ENCODE results near the gene SLC4A7. TPM values are rescaled to one million over a fixed set of nuclear protein-coding genes. Genes with fewer than 3 reads are reported as not detected.
"Not testable (repeated sequence)": the region's sequence is repeated elsewhere in the genome, so short reads cannot be mapped to it uniquely, and the experiment has no call there.

Gene SLC4A7
- total RNA-seq, 6 experiments from 2014 or later, result 3.0 to 9.9 (median 5.8) TPM

DNA sequence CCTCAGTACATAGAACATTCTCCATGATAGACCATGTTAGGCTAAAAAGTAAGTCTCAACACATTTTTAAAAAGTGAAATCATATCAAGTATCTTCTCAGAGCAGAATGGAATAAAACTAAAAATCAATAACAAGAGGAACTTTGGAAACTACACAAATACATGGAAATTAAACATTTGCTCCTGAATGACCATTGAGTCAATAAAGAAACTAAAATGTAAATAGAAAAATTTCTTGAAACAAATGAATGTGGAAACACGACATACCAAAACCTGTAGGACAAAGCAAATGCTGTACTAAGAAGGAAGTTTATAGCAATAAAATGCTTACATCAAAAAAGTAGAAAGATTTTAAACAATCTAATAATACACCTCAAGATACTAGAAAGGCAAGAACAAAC lies 148.6 kb downstream of the SLC4A7 start:
- H3K4me3 ChIP-seq, result no peak overlapping the region
- no peak overlapping the region for H3K27ac ChIP-seq
- no peaks in the 10 kb centered on the region for H3K36me3 ChIP-seq
- H3K9me3 ChIP-seq, result no peaks in the 10 kb centered on the region
- peaks cover 0 to 17% (median 0%) of the 10 kb centered on the region in 4 donors for H3K4me1 ChIP-seq
- TF ChIP-seq, protein P1, sequence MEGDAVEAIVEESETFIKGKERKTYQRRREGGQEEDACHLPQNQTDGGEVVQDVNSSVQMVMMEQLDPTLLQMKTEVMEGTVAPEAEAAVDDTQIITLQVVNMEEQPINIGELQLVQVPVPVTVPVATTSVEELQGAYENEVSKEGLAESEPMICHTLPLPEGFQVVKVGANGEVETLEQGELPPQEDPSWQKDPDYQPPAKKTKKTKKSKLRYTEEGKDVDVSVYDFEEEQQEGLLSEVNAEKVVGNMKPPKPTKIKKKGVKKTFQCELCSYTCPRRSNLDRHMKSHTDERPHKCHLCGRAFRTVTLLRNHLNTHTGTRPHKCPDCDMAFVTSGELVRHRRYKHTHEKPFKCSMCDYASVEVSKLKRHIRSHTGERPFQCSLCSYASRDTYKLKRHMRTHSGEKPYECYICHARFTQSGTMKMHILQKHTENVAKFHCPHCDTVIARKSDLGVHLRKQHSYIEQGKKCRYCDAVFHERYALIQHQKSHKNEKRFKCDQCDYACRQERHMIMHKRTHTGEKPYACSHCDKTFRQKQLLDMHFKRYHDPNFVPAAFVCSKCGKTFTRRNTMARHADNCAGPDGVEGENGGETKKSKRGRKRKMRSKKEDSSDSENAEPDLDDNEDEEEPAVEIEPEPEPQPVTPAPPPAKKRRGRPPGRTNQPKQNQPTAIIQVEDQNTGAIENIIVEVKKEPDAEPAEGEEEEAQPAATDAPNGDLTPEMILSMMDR (IDR thresholded peaks at IDR 0.05), result no peak
- TF ChIP-seq POLR2A (IDR thresholded peaks at IDR 0.05), result no peak
- ATAC-seq (peak in 2 of 4 donors; percentile 28 to 60), DNase-seq (no peak)
- intact Hi-C loops (cut with DNase I), result no loop called here
- WGBS (ENCODE audit: insufficient coverage, low coverage, low lambda C conversion rate, missing lambda C conversion rate), result 26% methylated on average over 1 of the region's 1 CpG
- no peaks in the 10 kb centered on the region for H3K27me3 ChIP-seq

DNA sequence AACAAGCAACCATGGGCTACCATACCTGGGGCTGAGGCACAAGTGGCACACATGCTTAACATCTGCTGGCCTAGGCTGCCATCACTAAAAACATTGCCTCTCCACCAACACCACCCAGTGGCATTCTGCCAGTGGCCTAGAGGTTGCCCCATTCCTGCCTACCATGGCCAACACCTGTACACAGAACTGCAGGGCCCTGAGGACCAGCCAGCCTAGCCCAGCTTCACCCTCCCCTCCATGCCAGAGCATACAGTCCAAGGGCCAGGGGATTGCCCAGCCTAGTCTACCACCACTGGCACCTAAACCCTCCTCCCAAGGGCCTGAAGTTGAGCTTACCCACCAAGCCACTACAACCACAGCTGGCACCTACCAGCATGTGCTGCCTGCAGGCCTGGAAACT lies 150.3 kb downstream of the SLC4A7 start:
- Histone ChIP-seq H3K36me3 (no peaks in the 10 kb centered on the region), H3K4me1 (peaks cover 0 to 17% (median 0%) of the 10 kb centered on the region in 4 donors), H3K27me3 (no peaks in the 10 kb centered on the region), H3K27ac (no peak overlapping the region), H3K4me3 (no peak overlapping the region), H3K9me3 (no peaks in the 10 kb centered on the region)
- intact Hi-C loops (cut with DNase I), result no loop called here
- DNase-seq (peak in 2 of 3 donors; percentile 51 to 63), ATAC-seq (peak; percentile 37 to 75 (median 49))
- no peak for TF ChIP-seq POLR2A (IDR thresholded peaks at IDR 0.05)
- TF ChIP-seq, protein P1 (IDR thresholded peaks at IDR 0.05), result no peak

DNA sequence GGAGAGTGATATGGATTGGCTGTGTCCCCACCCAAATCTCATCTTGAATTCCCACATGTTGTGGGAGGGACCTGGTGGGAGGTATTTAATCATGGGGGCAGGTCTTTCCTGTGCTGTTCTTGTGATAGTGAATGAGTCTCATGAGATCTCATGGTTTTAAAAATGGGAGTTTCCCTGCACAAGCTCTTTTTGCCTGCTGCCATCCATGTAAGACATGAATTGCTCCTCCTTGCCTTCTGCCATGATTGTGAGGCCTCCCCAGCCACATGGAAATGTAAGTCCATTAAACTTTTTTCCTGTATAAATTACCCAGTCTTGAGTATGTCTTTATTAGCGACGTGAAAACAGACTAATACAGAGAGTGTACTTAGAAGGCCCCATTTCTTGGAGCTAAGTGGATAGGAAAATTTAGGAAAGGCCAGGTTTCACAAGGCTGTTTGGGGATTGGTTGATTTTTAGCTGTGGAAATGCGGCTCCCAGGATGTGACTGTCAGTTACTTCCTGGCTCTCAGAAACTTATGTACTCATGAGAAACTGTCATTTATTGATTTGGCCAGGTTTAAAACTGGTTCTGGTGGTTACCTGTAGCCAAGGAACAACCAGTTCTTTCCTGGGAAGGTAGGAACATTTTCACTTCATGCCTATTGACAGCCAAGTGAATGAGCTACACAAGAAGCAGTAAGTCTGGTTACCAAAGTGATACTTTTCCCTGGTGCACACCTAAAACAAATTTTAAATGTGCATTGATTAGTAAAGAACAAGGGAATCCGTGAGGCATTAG lies 155.0 kb downstream of the SLC4A7 start:
- intact Hi-C loops (cut with DNase I); H3K9me3 ChIP-seq; H3K27ac ChIP-seq; H3K36me3 ChIP-seq; ATAC-seq; H3K4me1 ChIP-seq; H3K27me3 ChIP-seq; H3K4me3 ChIP-seq; DNase-seq: not testable (repeated sequence)
- WGBS (ENCODE audit: insufficient coverage, low coverage, low lambda C conversion rate, missing lambda C conversion rate), result 84% methylated on average over 4 of the region's 4 CpGs

DNA sequence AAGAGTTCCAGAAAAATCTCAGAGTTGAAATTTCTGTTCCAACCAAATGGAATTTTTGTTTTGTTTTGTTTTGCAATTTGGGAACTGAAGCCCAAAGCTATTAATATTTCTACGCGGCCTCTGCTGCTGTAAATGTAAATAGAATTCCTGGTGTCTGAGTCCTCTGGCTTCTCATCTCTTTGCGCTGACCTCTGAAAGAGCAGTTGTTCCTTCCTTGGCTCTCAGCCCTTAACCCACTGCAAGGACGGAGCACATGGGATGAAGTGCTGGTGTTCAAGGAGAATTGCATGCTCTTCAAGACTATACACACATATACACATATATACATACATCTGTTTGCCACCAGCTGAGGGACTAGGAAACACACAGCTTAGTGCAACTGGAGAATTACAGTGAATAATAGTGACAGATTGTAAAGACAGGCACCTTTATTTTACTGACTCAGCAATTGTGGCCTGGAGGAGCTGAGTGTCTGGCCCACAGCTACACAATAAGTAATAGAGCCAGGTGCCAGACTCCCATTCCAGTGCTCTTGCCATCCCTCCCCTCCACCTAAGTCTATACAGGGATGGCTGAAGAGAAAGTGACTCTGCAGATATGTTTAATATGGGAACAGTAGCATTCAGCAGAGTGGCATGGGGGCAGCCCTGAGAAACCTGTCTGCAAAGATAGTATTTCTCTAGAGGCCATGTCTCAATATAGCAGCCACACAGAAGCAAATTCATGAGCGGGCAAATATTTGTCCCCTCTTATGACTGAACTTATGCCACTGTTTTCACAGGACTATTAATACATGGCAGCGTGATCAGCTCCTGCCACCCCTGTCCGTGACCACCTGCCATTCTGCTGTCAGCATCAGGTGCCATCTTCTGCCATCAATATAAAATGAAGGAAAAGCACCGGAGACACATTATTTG lies 157.3 kb downstream of the SLC4A7 start:
- H3K36me3 ChIP-seq, result no peaks in the 10 kb centered on the region
- WGBS (ENCODE audit: insufficient coverage, low coverage, low lambda C conversion rate, missing lambda C conversion rate), result 63% methylated on average over 8 of the region's 8 CpGs
- no peak for DNase-seq
- ATAC-seq, result peak in 3 of 4 donors; percentile 37 to 61 (median 46)
- no peak for TF ChIP-seq POLR2A (IDR thresholded peaks at IDR 0.05)
- TF ChIP-seq, protein P1 (IDR thresholded peaks at IDR 0.05), result no peak
- no peaks in the 10 kb centered on the region for H3K9me3 ChIP-seq
- no peaks in the 10 kb centered on the region for H3K4me1 ChIP-seq
- no peaks in the 10 kb centered on the region for H3K27me3 ChIP-seq
- intact Hi-C loops (cut with DNase I), result no loop called here
- H3K27ac ChIP-seq, result no peak overlapping the region
- H3K4me3 ChIP-seq, result no peak overlapping the region

DNA sequence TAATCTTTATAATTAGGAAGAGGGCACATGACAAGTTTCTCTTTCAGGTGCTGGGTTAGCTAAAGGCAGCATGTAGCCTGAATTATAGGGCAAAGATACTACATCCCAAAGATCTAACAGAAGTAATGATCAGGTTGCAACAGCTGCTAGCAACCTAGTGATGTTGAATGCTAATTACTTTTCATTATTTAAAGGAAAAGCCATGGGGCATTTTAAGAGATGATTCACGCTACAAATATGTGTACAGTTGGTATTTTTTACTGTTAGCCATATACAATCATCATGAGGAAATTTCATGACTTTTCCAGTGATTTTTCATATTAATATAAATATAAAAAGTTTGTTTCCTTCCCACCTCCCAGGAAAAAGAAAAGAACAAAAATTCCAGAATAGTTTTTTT lies 158.0 kb downstream of the SLC4A7 start:
- Histone ChIP-seq H3K27me3 (no peaks in the 10 kb centered on the region), H3K4me1 (no peaks in the 10 kb centered on the region), H3K36me3 (no peaks in the 10 kb centered on the region), H3K27ac (no peak overlapping the region), H3K9me3 (no peaks in the 10 kb centered on the region), H3K4me3 (no peak overlapping the region)
- intact Hi-C loops (cut with DNase I), result no loop called here
- ATAC-seq (no peak), DNase-seq (no peak)
- 94% methylated on average over 1 of the region's 1 CpG for WGBS (ENCODE audit: insufficient coverage, low coverage, low lambda C conversion rate, missing lambda C conversion rate)
- TF ChIP-seq POLR2A (IDR thresholded peaks at IDR 0.05), result no peak
- TF ChIP-seq, protein P1 (IDR thresholded peaks at IDR 0.05), result no peak
